ENCODE results near the gene MAPKAPK2. TPM values are rescaled to one million over a fixed set of nuclear protein-coding genes. Genes with fewer than 3 reads are reported as not detected.

MAPKAPK2 gene
- total RNA-seq, 1 donor from 2014 or later, result 63.1 TPM

DNA sequence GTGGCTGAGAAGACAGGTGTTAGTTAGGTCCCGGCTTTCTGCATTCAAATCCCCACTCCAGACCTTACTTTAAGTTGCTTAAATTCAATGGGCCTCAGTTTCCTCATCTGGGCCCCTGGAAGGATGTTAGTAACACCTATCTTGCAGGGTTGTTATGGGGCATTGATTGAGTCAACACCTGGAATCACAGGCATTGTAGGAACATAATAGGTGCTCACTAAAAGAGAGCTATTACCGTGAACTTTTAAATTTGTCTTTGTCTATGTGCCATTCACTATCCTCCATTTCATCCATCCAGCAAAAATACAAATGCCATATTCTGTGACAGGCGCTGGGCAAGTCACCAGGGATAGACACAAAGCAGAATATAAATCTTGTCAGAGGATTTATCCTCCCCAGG lies 10.5 kb upstream of the MAPKAPK2 start:
- Mint-ChIP-seq H3K9me3 (no peaks in the 10 kb centered on the region), H3K4me3 (no peak overlapping the region), H3K4me1 (ENCODE audit: unreplicated experiment) (peaks cover 5% of the 10 kb centered on the region), H3K36me3 (no peaks in the 10 kb centered on the region), H3K27me3 (peaks cover 8% of the 10 kb centered on the region), H3K27ac (no peak overlapping the region)
- no peak for TF ChIP-seq CTCF (conservative IDR thresholded peaks at IDR 0.05)
- DNase-seq (ENCODE audit: extremely low spot score, unreplicated experiment), result no peak

DNA sequence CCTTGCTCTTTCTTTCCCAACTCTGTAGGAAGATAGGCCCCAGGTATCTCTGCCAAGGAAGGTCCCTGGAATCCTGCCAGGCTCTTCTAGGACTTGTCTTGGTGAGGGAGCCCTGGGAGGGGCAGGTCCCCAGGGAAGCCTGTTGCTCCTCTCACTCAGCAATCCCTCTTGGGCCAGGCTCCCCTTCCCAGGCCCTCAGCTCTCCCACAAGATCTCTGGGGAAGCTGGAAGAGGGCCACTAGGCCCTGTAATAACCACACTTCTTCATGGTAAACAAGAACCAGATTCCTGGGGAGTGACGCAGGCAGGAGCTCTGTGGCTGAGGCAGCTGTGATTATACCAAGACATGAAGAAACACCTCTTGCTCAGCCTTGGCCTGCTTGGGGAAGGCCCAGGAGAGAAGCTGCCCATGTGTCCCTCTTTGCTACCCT lies 9.9 kb upstream of the MAPKAPK2 start:
- Mint-ChIP-seq H3K4me1 (ENCODE audit: unreplicated experiment) (peaks cover 5% of the 10 kb centered on the region), H3K27ac (no peak overlapping the region), H3K36me3 (no peaks in the 10 kb centered on the region), H3K4me3 (no peak overlapping the region), H3K9me3 (no peaks in the 10 kb centered on the region), H3K27me3 (peaks cover 10% of the 10 kb centered on the region)
- TF ChIP-seq CTCF (conservative IDR thresholded peaks at IDR 0.05), result no peak
- no peak for DNase-seq (ENCODE audit: extremely low spot score, unreplicated experiment)

DNA sequence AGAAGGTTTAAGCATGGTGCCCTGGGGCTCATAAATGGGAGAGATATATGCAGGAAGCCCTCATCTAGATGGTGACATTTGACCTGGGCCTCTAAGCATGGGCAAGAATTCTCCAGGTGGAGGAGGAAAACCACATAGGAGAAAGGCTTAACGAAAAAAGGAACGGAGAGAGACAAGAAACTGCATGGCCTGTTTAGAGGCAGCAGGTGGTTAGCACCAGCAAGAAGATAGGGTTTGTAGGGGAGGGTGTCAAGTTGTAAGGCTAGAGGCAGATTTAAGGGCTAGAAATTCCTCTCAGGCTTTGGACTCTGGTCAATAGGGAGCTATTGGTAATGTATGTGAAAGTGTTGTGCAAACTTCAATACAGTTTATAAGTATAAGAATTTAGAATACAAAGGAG lies 8.2 kb upstream of the MAPKAPK2 start:
- Mint-ChIP-seq H3K9me3 (no peaks in the 10 kb centered on the region), H3K27ac (no peak overlapping the region), H3K36me3 (no peaks in the 10 kb centered on the region), H3K27me3 (peaks cover 11% of the 10 kb centered on the region), H3K4me3 (no peak overlapping the region), H3K4me1 (ENCODE audit: unreplicated experiment) (no peaks in the 10 kb centered on the region)
- no peak for DNase-seq (ENCODE audit: extremely low spot score, unreplicated experiment)
- no peak for TF ChIP-seq CTCF (conservative IDR thresholded peaks at IDR 0.05)

DNA sequence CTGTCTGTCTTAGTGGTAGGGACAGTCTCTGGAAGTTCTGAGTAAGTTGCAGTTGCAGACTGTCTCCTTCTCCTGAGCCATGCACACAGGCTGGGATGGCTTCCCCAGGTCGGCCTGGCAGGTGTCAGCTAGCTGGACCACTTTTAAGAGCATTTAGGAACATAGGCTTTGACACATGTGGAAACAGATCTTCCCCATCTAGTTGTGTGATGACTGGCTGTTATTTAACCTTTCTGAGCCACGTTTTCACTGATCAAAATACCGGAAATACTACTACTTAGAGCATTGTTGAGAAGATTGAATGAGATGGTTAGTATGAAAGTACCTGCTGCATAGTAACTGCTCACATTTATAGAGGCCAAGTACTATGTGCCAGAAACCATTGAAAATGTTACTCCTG lies 6.2 kb upstream of the MAPKAPK2 start:
- no peak for TF ChIP-seq CTCF (conservative IDR thresholded peaks at IDR 0.05)
- DNase-seq (ENCODE audit: extremely low spot score, unreplicated experiment), result no peak
- Mint-ChIP-seq H3K36me3 (no peaks in the 10 kb centered on the region), H3K4me3 (no peak overlapping the region), H3K4me1 (ENCODE audit: unreplicated experiment) (no peaks in the 10 kb centered on the region), H3K27ac (no peak overlapping the region), H3K9me3 (no peaks in the 10 kb centered on the region), H3K27me3 (peaks cover 29% of the 10 kb centered on the region)

GRCh38 chr1:206679738-206680211 lies 4.9 kb upstream of the MAPKAPK2 start:
- H3K4me3 Mint-ChIP-seq, result no peak overlapping the region
- no peaks in the 10 kb centered on the region for H3K9me3 Mint-ChIP-seq
- no peaks in the 10 kb centered on the region for H3K4me1 Mint-ChIP-seq (ENCODE audit: unreplicated experiment)
- H3K27ac Mint-ChIP-seq, result no peak overlapping the region
- no peak for DNase-seq (ENCODE audit: extremely low spot score, unreplicated experiment)
- no peaks in the 10 kb centered on the region for H3K36me3 Mint-ChIP-seq
- no peak for TF ChIP-seq CTCF (conservative IDR thresholded peaks at IDR 0.05)
- peaks cover 40% of the 10 kb centered on the region for H3K27me3 Mint-ChIP-seq

DNA sequence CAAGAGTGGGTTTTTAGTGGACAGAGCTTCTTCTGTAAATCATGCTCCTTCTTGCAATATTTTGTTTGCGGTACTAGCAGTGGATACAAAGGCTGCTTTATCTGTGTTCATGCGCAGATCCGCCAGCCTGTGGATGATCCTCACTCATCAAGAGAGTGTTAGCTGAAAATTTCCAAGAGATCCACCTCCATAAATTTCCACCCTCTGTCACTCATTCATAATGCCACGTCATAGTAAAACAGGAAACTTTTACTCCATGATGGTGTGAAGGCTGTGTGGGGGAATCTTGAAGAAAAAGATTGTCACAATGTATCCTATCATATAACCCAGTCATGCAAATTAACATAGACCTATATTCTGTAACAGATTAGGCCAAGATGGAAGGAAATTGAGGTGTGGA lies 4.4 kb upstream of the MAPKAPK2 start:
- Mint-ChIP-seq H3K4me3 (no peak overlapping the region), H3K4me1 (ENCODE audit: unreplicated experiment) (no peaks in the 10 kb centered on the region), H3K36me3 (no peaks in the 10 kb centered on the region), H3K27ac (no peak overlapping the region), H3K27me3 (peaks cover 40% of the 10 kb centered on the region), H3K9me3 (no peaks in the 10 kb centered on the region)
- no peak for TF ChIP-seq CTCF (conservative IDR thresholded peaks at IDR 0.05)
- no peak for DNase-seq (ENCODE audit: extremely low spot score, unreplicated experiment)

Data from type B pancreatic cell (in vitro differentiated cells).